Neural cell (in vitro differentiated cells): ENCODE measurements around the gene TNIP1.

Experiments
- CTCF ChIP-seq: fragments of 450-650 bp; IDR thresholded peaks from 2 replicates; pipeline ENCODE4 v1.5.1; 2014; ENCODE audit warnings: antibody characterized with exemption, mild to moderate bottlenecking, moderate library complexity; ENCODE audit not compliant: poor library complexity, severe bottlenecking
- EP300 ChIP-seq: fragments of 450-650 bp; conservative IDR thresholded peaks from 2 replicates; pipeline ENCODE4 v1.6.1; 2014; ENCODE audit warnings: antibody characterized with exemption, mild to moderate bottlenecking, moderate library complexity; ENCODE audit not compliant: poor library complexity, severe bottlenecking
- EZH2 ChIP-seq: fragments of 200-600, 300-800 bp; shearing (Covaris generic), sonication (generic); IDR thresholded peaks from 2 replicates; pipeline ENCODE4 v1.6.1; 2014; ENCODE audit warnings: antibody characterized with exemption, low read length, borderline replicate concordance, mild to moderate bottlenecking; ENCODE audit not compliant: insufficient read depth, poor library complexity, severe bottlenecking
- MXI1 ChIP-seq: fragments of 450-650 bp; conservative IDR thresholded peaks from 2 replicates; pipeline ENCODE4 v1.6.1; 2014; ENCODE audit warnings: antibody characterized with exemption, mild to moderate bottlenecking; ENCODE audit not compliant: poor library complexity, severe bottlenecking
- POLR2AphosphoS5 ChIP-seq: IDR thresholded peaks from 2 replicates; pipeline ENCODE4 v1.6.1; 2012
- RAD21 ChIP-seq: fragments of 450-650 bp; conservative IDR thresholded peaks from 2 replicates; pipeline ENCODE4 v1.6.1; 2014; ENCODE audit warnings: antibody characterized with exemption, mild to moderate bottlenecking, moderate library complexity
- SMC3 ChIP-seq: fragments of 450-650 bp; conservative IDR thresholded peaks from 2 replicates; pipeline ENCODE4 v1.6.1; 2014; ENCODE audit warnings: antibody characterized with exemption, mild to moderate bottlenecking, moderate library complexity; ENCODE audit not compliant: poor library complexity
- TAF1 ChIP-seq: IDR thresholded peaks from 2 replicates; pipeline ENCODE4 v1.6.1; 2012; ENCODE audit warnings: low read depth

DNA sequence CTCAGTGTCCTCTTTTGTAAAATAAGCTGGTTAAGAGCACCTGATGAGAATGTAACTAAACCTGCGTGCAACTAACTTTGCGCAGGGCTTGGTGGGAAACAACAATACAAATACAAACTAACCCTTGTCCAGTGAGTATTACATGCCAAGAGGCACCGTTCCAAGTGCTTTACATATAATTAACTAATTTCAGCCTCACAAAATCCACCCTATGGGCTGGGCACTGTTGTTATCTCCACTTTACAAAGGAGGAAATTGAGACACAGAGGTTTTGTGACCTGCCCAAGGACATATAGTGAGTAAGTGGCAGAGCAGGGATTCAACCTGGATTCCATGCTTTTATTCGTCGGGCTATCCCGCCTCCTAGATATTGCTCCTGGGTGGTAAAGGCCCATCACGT, 26.2 kb upstream of the TNIP1 start:
- no peak for TF ChIP-seq EP300
- TF ChIP-seq CTCF, result no peak
- no peak for TF ChIP-seq TAF1
- TF ChIP-seq EZH2, result no peak
- no peak for TF ChIP-seq POLR2AphosphoS5
- no peak for TF ChIP-seq MXI1
- TF ChIP-seq SMC3, result no peak
- TF ChIP-seq RAD21, result no peak
